GM19193 (cell line): Measurements from ENCODE around the gene AFDN.

ENCODE experiments used
- POLR2A ChIP-seq: IDR thresholded peaks from 4 replicates; pipeline ENCODE4 v1.6.1; 2011; ENCODE audit not compliant: insufficient read depth, insufficient read length; ENCODE audit errors: extremely low read depth

AFDN gene

GRCh38 chr6:167984876-167985604, 158.3 kb downstream of the AFDN start:
- no peak for TF ChIP-seq POLR2A

GRCh38 chr6:167985911-167986595, 159.3 kb downstream of the AFDN start:
- no peak for TF ChIP-seq POLR2A

GRCh38 chr6:167987396-167988153, 160.9 kb downstream of the AFDN start:
- no peak for TF ChIP-seq POLR2A

GRCh38 chr6:167988154-167988495, 161.4 kb downstream of the AFDN start:
- no peak for TF ChIP-seq POLR2A

GRCh38 chr6:167988945-167989841, 162.5 kb downstream of the AFDN start:
- no peak for TF ChIP-seq POLR2A

- TF ChIP-seq POLR2A: no peak
Observed at GRCh38 chr6:167990016-167990945, 163.6 kb downstream of the AFDN start.

GRCh38 chr6:167993169-167993568, 166.5 kb downstream of the AFDN start:
- no peak for TF ChIP-seq POLR2A

- no peak for TF ChIP-seq POLR2A
Observed at GRCh38 chr6:167993831-167994230, 167.1 kb downstream of the AFDN start.

- no peak for TF ChIP-seq POLR2A
Observed at GRCh38 chr6:167995302-167995701, 168.6 kb downstream of the AFDN start.

- TF ChIP-seq POLR2A: no peak
Observed at GRCh38 chr6:167995731-167996151, 169.0 kb downstream of the AFDN start.

- TF ChIP-seq POLR2A: no peak
Observed at GRCh38 chr6:167996424-167997199, 169.9 kb downstream of the AFDN start.

- TF ChIP-seq POLR2A: no peak
Observed at GRCh38 chr6:167997642-167998041, 170.9 kb downstream of the AFDN start, which contains the start of gene KIF25. Gene KIF25, plus strand, starts transcription at chr6:167997671. Its CDS starts 31,915 bp downstream, at chr6:168029586.

- TF ChIP-seq POLR2A: no peak
Observed at GRCh38 chr6:167998215-167998614, 171.5 kb downstream of the AFDN start.
